Pancreas (tissue), 10 donors: ENCODE results near the gene TRPC4. TPM values are rescaled to one million over a fixed set of nuclear protein-coding genes. Genes with fewer than 3 reads are reported as not detected.

ENCODE experiments used
- ATAC-seq, 4 donors: fragments of 200-7000 bp; cut with Tn5 transposase; one replicate each; pipeline versions ENCODE4 v1.8.0 to v1.9.1; 2020; ENCODE audit warnings: mild to moderate bottlenecking in 4 of 4, moderate library complexity in 4 of 4
- DNase-seq, 6 donors: peaks; one replicate each; pipeline ENCODE4 v3.0.0-alpha.2; 2020
- FAIRE-seq: peaks from 2 replicates; lab custom pipeline; 2012; peaks lifted over from hg19 to GRCh38; lab: Jason Lieb, UNC
- H3K27ac ChIP-seq, 4 donors: fragments of 200-600 bp; sonication (generic); 1 replicate in 3 of 4; 2 replicates in 1 of 4; pipeline versions ENCODE4 v1.5.0 to v1.8.0; 2020
- H3K27me3 ChIP-seq, 4 donors: fragments of 200-600 bp; one replicate each; pipeline ENCODE4 v1.8.0; 2021
- H3K36me3 ChIP-seq, 3 donors: fragments of 200-600 bp; sonication (generic) in 1 of 3; one replicate each; pipeline versions ENCODE4 v1.5.0 to v1.8.0; 2020 to 2021
- H3K4me1 ChIP-seq, 3 donors: fragments of 200-600 bp; one replicate each; pipeline ENCODE4 v1.8.0; 2021
- H3K4me3 ChIP-seq, 4 donors: fragments of 200-600 bp; sonication (generic) in 2 of 4; one replicate each; pipeline versions ENCODE4 v1.5.0 to v1.8.0; 2020 to 2021
- H3K9me3 ChIP-seq, 4 donors: fragments of 200-600 bp; one replicate each; pipeline ENCODE4 v1.8.0; 2021
- CTCF ChIP-seq, 4 donors: fragments of 200-600 bp; sonication (generic) in 3 of 4; IDR thresholded peaks; one replicate each; pipeline versions ENCODE4 v1.5.0 to v1.8.0; 2021; ENCODE audit warnings: antibody characterized with exemption in 4 of 4
- WGBS, 2 donors: extraction: QIAGEN DNeasy Blood & Tissue Kit; methylation state at CpG; one replicate each; pipeline ENCODE4 v1.1.7; 2013; 5-methylcytosine and 5-hydroxymethylcytosine counted together
- intact Hi-C, 3 donors: fragments of 100-400 bp; cut with DNase I; formaldehyde crosslinking; loops; one replicate each; pipeline versions ENCODE4 v1.11.1 to v1.14.2; 2022
- polyA plus RNA-seq, 2 donors: library from polyadenylated mRNA; stranded (reverse); fragments of 200-250 nt; gene quantifications; one replicate each; pipeline ENCODE4 v1.2.3, GENCODE V29; 2013
- total RNA-seq, 6 donors: library from RNA; stranded (reverse); fragmentation: NEBNext Ultra II Directional in 4 of 6; extraction: Animal tissue kit (Norgen Biotek cat#: 25700) in 4 of 6; gene quantifications; one replicate each; pipeline versions ENCODE4 v1.2.1 to v1.2.4, GENCODE V29; 2021 to 2023
- donor health status: healthy with polysubstance abuse.
- donor health status: DM: no; HTN: no; CAD: no; lungs with moderate emphysema.
- donor health status: DM: no; HTN: no; CAD: no.
- donor health status: control.
- donor health status: control.
- donor health status: Bipolar disorder and iron deficiency.
- donor health status: DM: yes; HTN: yes; CAD: no.
- donor health status: DM: no; HTN: no; CAD: no.
- donor health status: DM: no; HTN: no; CAD: no.
- donor health status: DM: yes; HTN: yes; CAD: no.

The TRPC4 gene
- total and polyA plus RNA-seq, 8 donors = 0.32 to 1.7 (median 0.62) TPM

DNA sequence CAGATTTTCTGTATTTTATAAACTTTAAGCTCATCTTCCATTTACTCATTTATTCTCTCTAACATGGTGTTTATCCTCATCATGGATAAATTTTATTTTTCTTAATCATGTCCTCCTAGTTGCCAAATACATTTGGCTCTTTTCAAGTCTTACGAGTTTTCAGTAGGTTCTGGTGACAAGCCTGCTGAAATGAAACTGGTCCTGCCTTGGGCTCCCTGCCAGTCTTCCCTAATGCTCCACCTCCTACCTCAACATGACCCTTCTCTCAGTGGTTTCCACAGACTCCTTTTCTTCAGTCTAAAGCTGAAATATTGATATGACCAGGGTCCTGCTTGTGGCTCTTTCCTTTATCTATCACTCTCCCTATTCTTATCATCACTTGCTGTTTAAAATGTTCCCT, 81.2 kb downstream of the TRPC4 start:
- ATAC-seq (no peak), FAIRE-seq (no peak), DNase-seq (no peak)
- 48 to 80% methylated on average over 1 of the region's 1 CpG for whole genome bisulfite sequencing, 2 donors
- no peak overlapping the region for H3K4me3 ChIP-seq
- intact Hi-C loops = no loop called here
- TF ChIP-seq CTCF (IDR thresholded peaks at IDR 0.05) = no peak
- H3K27ac ChIP-seq = no peak overlapping the region
- no peaks in the 10 kb centered on the region for H3K9me3 ChIP-seq
- H3K27me3 ChIP-seq = no peaks in the 10 kb centered on the region
- H3K4me1 ChIP-seq = no peaks in the 10 kb centered on the region
- H3K36me3 ChIP-seq = no peaks in the 10 kb centered on the region

- intact Hi-C loops = no loop called here
- Histone ChIP-seq H3K27me3 (no peaks in the 10 kb centered on the region), H3K36me3 (no peaks in the 10 kb centered on the region), H3K4me1 (no peaks in the 10 kb centered on the region), H3K4me3 (no peak overlapping the region), H3K9me3 (no peaks in the 10 kb centered on the region), H3K27ac (no peak overlapping the region)
- TF ChIP-seq CTCF (IDR thresholded peaks at IDR 0.05) = no peak
- no peak for FAIRE-seq
- no peak for DNase-seq
- ATAC-seq = no peak
These were observed 91.9 kb downstream of the TRPC4 start for GRCh38 chr13:37777676-37778075.

GRCh38 chr13:37775871-37776270, 93.7 kb downstream of the TRPC4 start:
- Histone ChIP-seq H3K27ac (no peak overlapping the region), H3K4me1 (no peaks in the 10 kb centered on the region), H3K4me3 (no peak overlapping the region), H3K36me3 (no peaks in the 10 kb centered on the region), H3K27me3 (no peaks in the 10 kb centered on the region), H3K9me3 (no peaks in the 10 kb centered on the region)
- TF ChIP-seq CTCF (IDR thresholded peaks at IDR 0.05) = no peak
- intact Hi-C loops = no loop called here
- FAIRE-seq (no peak), ATAC-seq (no peak), DNase-seq (no peak)
- 74 to 75% methylated on average over 1 of the region's 1 CpG for WGBS, 2 donors

DNA sequence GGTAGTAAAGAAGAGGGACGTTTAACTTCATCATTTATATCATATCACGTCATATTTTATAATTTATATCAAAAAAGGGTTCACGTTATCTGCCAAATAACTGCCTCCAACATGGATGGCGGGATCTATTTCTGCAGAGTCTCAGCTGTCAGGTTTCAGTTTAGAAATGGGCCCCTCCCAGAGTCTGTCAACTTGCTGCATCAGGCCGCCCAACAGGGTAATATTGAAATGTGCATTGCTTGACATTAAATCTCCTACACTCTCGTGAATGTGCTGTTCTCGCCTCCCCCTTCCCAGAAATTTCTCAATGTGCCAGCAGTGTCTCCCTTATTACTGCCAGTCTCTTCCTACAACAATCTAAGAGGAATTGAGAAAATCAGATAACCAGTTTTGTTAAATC, 96.9 kb downstream of the TRPC4 start:
- Histone ChIP-seq H3K27me3 (no peaks in the 10 kb centered on the region), H3K36me3 (no peaks in the 10 kb centered on the region), H3K27ac (no peak overlapping the region), H3K9me3 (no peaks in the 10 kb centered on the region), H3K4me1 (no peaks in the 10 kb centered on the region), H3K4me3 (no peak overlapping the region)
- intact Hi-C loops = no loop called here
- no peak for ATAC-seq
- TF ChIP-seq CTCF (IDR thresholded peaks at IDR 0.05) = no peak
- no peak for DNase-seq
- WGBS, 2 donors = 60 to 76% methylated on average over 7 of the region's 7 CpGs
- FAIRE-seq = no peak

- no peak overlapping the region for H3K27ac ChIP-seq
- no peaks in the 10 kb centered on the region for H3K9me3 ChIP-seq
- 80 to 90% methylated on average over 2 of the region's 2 CpGs for WGBS, 2 donors
- no peak overlapping the region for H3K4me3 ChIP-seq
- DNase-seq = no peak
- no peaks in the 10 kb centered on the region for H3K4me1 ChIP-seq
- H3K27me3 ChIP-seq = no peaks in the 10 kb centered on the region
- no peak for FAIRE-seq
- intact Hi-C loops = no loop called here
- H3K36me3 ChIP-seq = no peaks in the 10 kb centered on the region
- no peak for TF ChIP-seq CTCF (IDR thresholded peaks at IDR 0.05)
- ATAC-seq = no peak
These were observed 100.0 kb downstream of the TRPC4 start for GRCh38 chr13:37769545-37769944.
